Measurements from ENCODE around the gene CETP. TPM values are rescaled to one million over a fixed set of nuclear protein-coding genes. Genes with fewer than 3 reads are reported as not detected.

The CETP gene
- total RNA-seq, 4 donors from 2014 or later = 1.6 TPM; not detected in 3

- H3K36me3 ChIP-seq = no peaks in the 10 kb centered on the region
- no peak for TF ChIP-seq POLR2AphosphoS5 (IDR thresholded peaks at IDR 0.05)
- no peak for TF ChIP-seq EP300 (IDR thresholded peaks at IDR 0.05)
- TF ChIP-seq POLR2A (IDR thresholded peaks at IDR 0.05) = no peak
- TF ChIP-seq, protein P1, sequence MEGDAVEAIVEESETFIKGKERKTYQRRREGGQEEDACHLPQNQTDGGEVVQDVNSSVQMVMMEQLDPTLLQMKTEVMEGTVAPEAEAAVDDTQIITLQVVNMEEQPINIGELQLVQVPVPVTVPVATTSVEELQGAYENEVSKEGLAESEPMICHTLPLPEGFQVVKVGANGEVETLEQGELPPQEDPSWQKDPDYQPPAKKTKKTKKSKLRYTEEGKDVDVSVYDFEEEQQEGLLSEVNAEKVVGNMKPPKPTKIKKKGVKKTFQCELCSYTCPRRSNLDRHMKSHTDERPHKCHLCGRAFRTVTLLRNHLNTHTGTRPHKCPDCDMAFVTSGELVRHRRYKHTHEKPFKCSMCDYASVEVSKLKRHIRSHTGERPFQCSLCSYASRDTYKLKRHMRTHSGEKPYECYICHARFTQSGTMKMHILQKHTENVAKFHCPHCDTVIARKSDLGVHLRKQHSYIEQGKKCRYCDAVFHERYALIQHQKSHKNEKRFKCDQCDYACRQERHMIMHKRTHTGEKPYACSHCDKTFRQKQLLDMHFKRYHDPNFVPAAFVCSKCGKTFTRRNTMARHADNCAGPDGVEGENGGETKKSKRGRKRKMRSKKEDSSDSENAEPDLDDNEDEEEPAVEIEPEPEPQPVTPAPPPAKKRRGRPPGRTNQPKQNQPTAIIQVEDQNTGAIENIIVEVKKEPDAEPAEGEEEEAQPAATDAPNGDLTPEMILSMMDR (IDR thresholded peaks at IDR 0.05) = no peak
- ATAC-seq = no peak
- no peaks in the 10 kb centered on the region for H3K9me3 ChIP-seq
- WGBS, 2 donors (ENCODE audit: low coverage in 1 of 2) = 79% methylated on average over 6 of the region's 6 CpGs; no CpG with 5 or more reads in 1 of the 2 donors
- H3K4me3 ChIP-seq = no peak overlapping the region
- H3K27me3 ChIP-seq = no peaks in the 10 kb centered on the region
- peaks cover 0 to 30% (median 6%) of the 10 kb centered on the region in 3 donors for H3K4me1 ChIP-seq
- H3K27ac ChIP-seq = peak overlapping the region in 3 of 4 donors; percentile 53 to 79 (median 66)
Measured at GRCh38 chr16:56998861-56999260, 37.1 kb downstream of the CETP start.

DNA sequence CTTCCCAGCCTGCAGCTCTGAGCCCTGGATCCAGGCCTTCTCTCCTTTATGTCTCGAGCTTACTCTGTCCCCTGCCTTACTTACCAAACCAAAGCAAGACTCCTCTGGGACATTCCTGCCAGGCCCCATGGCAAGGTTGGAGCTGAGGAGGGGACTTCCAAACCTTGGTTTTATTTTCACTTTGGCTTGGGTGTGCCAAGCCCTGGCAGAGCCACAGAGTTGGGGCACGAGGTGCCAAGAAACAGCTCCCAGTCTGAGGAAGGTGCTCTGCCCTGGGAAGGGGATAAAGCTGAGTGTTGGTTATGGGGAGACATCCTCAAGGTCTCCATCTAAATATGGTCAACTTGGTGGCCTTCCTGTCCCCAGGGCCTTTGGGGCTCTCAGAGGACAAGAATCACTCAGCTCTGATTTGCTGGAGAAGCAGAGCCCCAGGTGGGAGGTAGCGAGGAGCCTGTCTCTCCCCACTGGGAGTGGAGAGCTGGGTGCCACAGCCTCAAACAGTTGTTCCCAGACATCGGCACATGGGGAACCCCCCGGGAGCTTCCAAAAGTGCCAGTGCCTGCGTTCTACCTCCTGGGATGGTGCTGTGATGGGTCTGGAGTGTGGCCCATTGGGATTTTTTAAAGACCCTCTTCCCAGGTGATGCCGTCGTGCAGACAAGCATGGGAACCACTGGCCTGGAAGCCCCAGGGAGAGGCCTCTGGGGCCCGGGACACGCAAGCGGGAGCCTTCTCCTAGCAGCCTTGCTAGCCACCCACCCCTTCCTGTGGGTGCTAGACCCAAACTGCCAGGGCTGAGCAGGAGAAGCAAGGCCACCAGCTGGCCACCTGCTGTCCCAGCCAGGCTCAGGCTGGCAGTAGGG lies 37.9 kb downstream of the CETP start:
- no peak for ATAC-seq
- H3K9me3 ChIP-seq = no peaks in the 10 kb centered on the region
- no peak for TF ChIP-seq EP300 (IDR thresholded peaks at IDR 0.05)
- no peak for TF ChIP-seq POLR2AphosphoS5 (IDR thresholded peaks at IDR 0.05)
- TF ChIP-seq, protein P1 (IDR thresholded peaks at IDR 0.05) = no peak
- no peak for TF ChIP-seq POLR2A (IDR thresholded peaks at IDR 0.05)

GRCh38 chr16:57000271-57001025 lies 38.7 kb downstream of the CETP start:
- peak; percentile 80 for ATAC-seq
- no peak overlapping the region for H3K4me3 ChIP-seq
- 78 to 85% methylated on average over 3 of the region's 5 CpGs for WGBS, 2 donors (ENCODE audit: low coverage in 1 of 2)
- H3K27ac ChIP-seq = peak overlapping the region in 3 of 4 donors; percentile 53 to 79 (median 66)
- H3K4me1 ChIP-seq = peaks cover 0 to 19% (median 6%) of the 10 kb centered on the region in 3 donors
- no peaks in the 10 kb centered on the region for H3K27me3 ChIP-seq
- no peaks in the 10 kb centered on the region for H3K9me3 ChIP-seq
- H3K36me3 ChIP-seq = peaks cover 0 to 10% of the 10 kb centered on the region in 2 donors
- TF ChIP-seq EP300 (IDR thresholded peaks at IDR 0.05) (no peak), POLR2A (IDR thresholded peaks at IDR 0.05) (no peak), POLR2AphosphoS5 (IDR thresholded peaks at IDR 0.05) (no peak)
- TF ChIP-seq, protein P1 (IDR thresholded peaks at IDR 0.05) = no peak

More for the DNA sequence above, 37.9 kb downstream of the CETP start:
- WGBS, 2 donors (ENCODE audit: low coverage in 1 of 2) = 60 to 100% methylated on average over 1 of the region's 11 CpGs
- H3K4me1 ChIP-seq = peaks cover 0 to 22% (median 6%) of the 10 kb centered on the region in 3 donors
- H3K4me3 ChIP-seq = no peak overlapping the region
- H3K36me3 ChIP-seq = peaks cover 0 to 7% of the 10 kb centered on the region in 2 donors
- peak overlapping the region in 3 of 4 donors; percentile 53 to 79 (median 66) for H3K27ac ChIP-seq
- no peaks in the 10 kb centered on the region for H3K27me3 ChIP-seq

DNA sequence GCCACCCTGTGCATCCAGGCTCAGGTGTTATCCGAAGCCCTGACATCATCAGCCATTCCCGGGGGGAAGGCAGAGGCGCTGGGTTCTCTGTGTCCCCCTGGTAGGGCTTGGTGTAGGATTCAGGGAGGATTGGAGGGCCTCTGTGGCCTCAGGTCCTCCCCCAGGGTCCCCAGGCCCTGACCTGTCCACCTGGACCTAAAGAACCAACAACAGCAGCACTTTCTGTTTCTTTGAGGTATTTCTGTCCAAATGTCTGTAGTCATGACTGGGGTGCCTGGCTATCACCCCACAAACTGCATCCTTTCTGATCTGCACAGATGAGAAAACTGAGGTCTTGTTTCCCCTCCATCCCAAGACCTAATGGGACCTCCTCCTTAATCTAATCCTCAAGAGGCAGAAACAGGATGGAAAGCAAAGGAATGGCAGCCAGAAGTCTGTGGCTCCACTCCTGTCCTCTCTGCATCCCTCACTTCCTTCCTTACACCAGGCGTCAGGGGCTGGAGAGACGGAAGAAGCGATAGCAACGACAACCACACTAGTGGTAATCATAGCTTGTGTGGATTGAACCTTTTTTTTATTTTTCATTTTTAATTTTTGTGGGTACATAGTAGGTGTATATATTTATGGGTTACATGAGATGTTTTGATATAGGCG lies 39.4 kb downstream of the CETP start:
- Histone ChIP-seq H3K27me3 (no peaks in the 10 kb centered on the region), H3K4me3 (no peak overlapping the region), H3K9me3 (no peaks in the 10 kb centered on the region), H3K36me3 (peaks cover 0 to 10% of the 10 kb centered on the region in 2 donors), H3K4me1 (peaks cover 0 to 19% (median 6%) of the 10 kb centered on the region in 3 donors), H3K27ac (peak overlapping the region in 3 of 4 donors; percentile 53 to 79 (median 66))
- 76 to 81% methylated on average over 5 of the region's 8 CpGs for WGBS, 2 donors (ENCODE audit: low coverage in 1 of 2)
- no peak for ATAC-seq
- TF ChIP-seq POLR2AphosphoS5 (IDR thresholded peaks at IDR 0.05) = no peak
- TF ChIP-seq, protein P1 (IDR thresholded peaks at IDR 0.05) = no peak
